SU-DHL-6 (cell line): Measurements from ENCODE around the gene NTHL1.

ENCODE experiments used
- H2AFZ ChIP-seq: fragments of 200-600 bp; sonication (generic); 2 replicates; pipeline ENCODE4 v1.6.1; 2014; ENCODE audit warnings: low read depth, mild to moderate bottlenecking, moderate library complexity, mixed read lengths, antibody characterized with exemption, low read length; ENCODE audit not compliant: severe bottlenecking
- H3F3A ChIP-seq: fragments of 200-600 bp; shearing (Covaris generic); 2 replicates; pipeline ENCODE4 v1.6.0; 2016; ENCODE audit warnings: antibody characterized with exemption, mild to moderate bottlenecking; ENCODE audit not compliant: insufficient read depth
- H3K27ac ChIP-seq: fragments of 200-600 bp; sonication (generic); 2 replicates; pipeline ENCODE4 v1.5.1; 2016; ENCODE audit warnings: low read depth, mild to moderate bottlenecking, low read length, moderate library complexity, mixed read lengths
- H3K27me3 ChIP-seq: fragments of 200-600 bp; sonication (generic), shearing (Covaris generic); 2 replicates; pipeline ENCODE4 v1.6.0; 2014; ENCODE audit warnings: mild to moderate bottlenecking, low read length
- H3K36me3 ChIP-seq: fragments of 200-600 bp; sonication (generic); 2 replicates; pipeline ENCODE4 v1.6.1; 2014; ENCODE audit warnings: mild to moderate bottlenecking, low read length, mixed read lengths
- H3K4me2 ChIP-seq: fragments of 300-600, 200-600 bp; shearing (Covaris generic), sonication (generic); 2 replicates; pipeline ENCODE4 v1.6.0; 2014; ENCODE audit warnings: low read length, low read depth, mild to moderate bottlenecking; ENCODE audit not compliant: poor library complexity, severe bottlenecking
- H3K4me3 ChIP-seq: fragments of 200-600 bp; sonication (generic); 2 replicates; pipeline ENCODE4 v1.5.1; 2014; ENCODE audit warnings: antibody characterized with exemption, low read length, mild to moderate bottlenecking, mixed read lengths; ENCODE audit not compliant: insufficient read depth, poor library complexity, severe bottlenecking
- H3K79me2 ChIP-seq: fragments of 200-600 bp; sonication (generic); 2 replicates; pipeline ENCODE4 v1.6.1; 2014; ENCODE audit warnings: mild to moderate bottlenecking, low read length, moderate library complexity; ENCODE audit not compliant: insufficient read depth
- H3K9ac ChIP-seq: fragments of 200-600 bp; sonication (generic); 2 replicates; pipeline ENCODE4 v1.7.0; 2014; ENCODE audit warnings: mild to moderate bottlenecking, low read length
- H3K9me2 ChIP-seq: fragments of 200-600 bp; sonication (generic); replicated peaks from 2 replicates; pipeline ENCODE4 v1.6.1; 2014; ENCODE audit warnings: low read length; ENCODE audit not compliant: insufficient read depth
- H3K9me3 ChIP-seq: fragments of 200-600 bp; sonication (generic); 2 replicates; pipeline ENCODE4 v1.6.1; 2014; ENCODE audit warnings: low read length, mixed read lengths; ENCODE audit not compliant: insufficient read depth
- H4K20me1 ChIP-seq: fragments of 200-600 bp; sonication (generic); 2 replicates; pipeline ENCODE4 v1.6.1; 2014; ENCODE audit warnings: low read depth, mild to moderate bottlenecking, antibody characterized with exemption, low read length, moderate library complexity, mixed read lengths
- EZH2phosphoT487 ChIP-seq: fragments of 200-600 bp; sonication (generic), shearing (Covaris generic); conservative IDR thresholded peaks from 2 replicates; pipeline ENCODE4 v1.6.1; 2018; ENCODE audit warnings: mild to moderate bottlenecking, antibody characterized with exemption, low read length, moderate library complexity, mixed read lengths
- TF ChIP-seq, protein P1 (sequence below): fragments of 200-600 bp; sonication (generic); IDR thresholded peaks from one replicate; pipeline ENCODE4 v1.5.1; 2017; ENCODE audit warnings: antibody characterized with exemption, mild to moderate bottlenecking, low read length, moderate library complexity; ENCODE audit not compliant: insufficient read depth, poor library complexity, severe bottlenecking

NTHL1 gene

GRCh38 chr16:2081201-2082084 lies 33.8 kb upstream of the NTHL1 start:
- Histone ChIP-seq H3K4me3 (no peak overlapping the region), H3K27ac (no peak overlapping the region), H2AFZ (no peak overlapping the region), H4K20me1 (no peaks in the 10 kb centered on the region), H3K4me2 (no peak overlapping the region), H3K9ac (no peak overlapping the region), H3K9me2 (no peaks in the 10 kb centered on the region), H3K9me3 (no peaks in the 10 kb centered on the region), H3K79me2 (no peaks in the 10 kb centered on the region), H3F3A (no peaks in the 10 kb centered on the region), H3K36me3 (no peaks in the 10 kb centered on the region), H3K27me3 (no peaks in the 10 kb centered on the region)
- no peak for TF ChIP-seq EZH2phosphoT487
- TF ChIP-seq, protein P1, sequence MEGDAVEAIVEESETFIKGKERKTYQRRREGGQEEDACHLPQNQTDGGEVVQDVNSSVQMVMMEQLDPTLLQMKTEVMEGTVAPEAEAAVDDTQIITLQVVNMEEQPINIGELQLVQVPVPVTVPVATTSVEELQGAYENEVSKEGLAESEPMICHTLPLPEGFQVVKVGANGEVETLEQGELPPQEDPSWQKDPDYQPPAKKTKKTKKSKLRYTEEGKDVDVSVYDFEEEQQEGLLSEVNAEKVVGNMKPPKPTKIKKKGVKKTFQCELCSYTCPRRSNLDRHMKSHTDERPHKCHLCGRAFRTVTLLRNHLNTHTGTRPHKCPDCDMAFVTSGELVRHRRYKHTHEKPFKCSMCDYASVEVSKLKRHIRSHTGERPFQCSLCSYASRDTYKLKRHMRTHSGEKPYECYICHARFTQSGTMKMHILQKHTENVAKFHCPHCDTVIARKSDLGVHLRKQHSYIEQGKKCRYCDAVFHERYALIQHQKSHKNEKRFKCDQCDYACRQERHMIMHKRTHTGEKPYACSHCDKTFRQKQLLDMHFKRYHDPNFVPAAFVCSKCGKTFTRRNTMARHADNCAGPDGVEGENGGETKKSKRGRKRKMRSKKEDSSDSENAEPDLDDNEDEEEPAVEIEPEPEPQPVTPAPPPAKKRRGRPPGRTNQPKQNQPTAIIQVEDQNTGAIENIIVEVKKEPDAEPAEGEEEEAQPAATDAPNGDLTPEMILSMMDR = no peak

GRCh38 chr16:2079991-2080390 lies 32.4 kb upstream of the NTHL1 start:
- H3K79me2 ChIP-seq = no peaks in the 10 kb centered on the region

GRCh38 chr16:2079311-2079800 lies 31.7 kb upstream of the NTHL1 start:
- no peak overlapping the region for H3K4me3 ChIP-seq
- no peak overlapping the region for H3K9ac ChIP-seq
- H3K9me3 ChIP-seq = no peaks in the 10 kb centered on the region
- no peaks in the 10 kb centered on the region for H3K9me2 ChIP-seq
- H2AFZ ChIP-seq = no peak overlapping the region
- TF ChIP-seq EZH2phosphoT487 = no peak
- TF ChIP-seq, protein P1 = no peak
- H3F3A ChIP-seq = no peaks in the 10 kb centered on the region
- no peaks in the 10 kb centered on the region for H4K20me1 ChIP-seq
- H3K27ac ChIP-seq = no peak overlapping the region
- no peaks in the 10 kb centered on the region for H3K79me2 ChIP-seq
- H3K4me2 ChIP-seq = no peak overlapping the region
- no peaks in the 10 kb centered on the region for H3K27me3 ChIP-seq
- H3K36me3 ChIP-seq = no peaks in the 10 kb centered on the region

More at GRCh38 chr16:2079991-2080390, 32.4 kb upstream of the NTHL1 start:
- Histone ChIP-seq H3K27me3 (no peaks in the 10 kb centered on the region), H3K27ac (no peak overlapping the region), H3K4me3 (no peak overlapping the region), H3K4me2 (no peak overlapping the region), H3F3A (no peaks in the 10 kb centered on the region), H2AFZ (no peak overlapping the region), H3K9me3 (no peaks in the 10 kb centered on the region), H3K36me3 (no peaks in the 10 kb centered on the region), H3K9ac (no peak overlapping the region), H3K9me2 (no peaks in the 10 kb centered on the region), H4K20me1 (no peaks in the 10 kb centered on the region)
- TF ChIP-seq, protein P1 = no peak
- no peak for TF ChIP-seq EZH2phosphoT487
